Measurements from ENCODE around the gene SLFN11.

GRCh38 chr17:35387496-35387895 lies 14.1 kb upstream of the SLFN11 start:
- TF ChIP-seq CTCF (IDR thresholded peaks at IDR 0.05) = no peak
- no peak for TF ChIP-seq POLR2A (IDR thresholded peaks at IDR 0.05)
